GM19372 (cell line): Measurements from ENCODE around the gene POU3F1.

Source experiments
- ATAC-seq: cut with Tn5 transposase; IDR thresholded peaks from one replicate; pipeline ENCODE4 v1.9.1; 2021; ENCODE audit warnings: mild to moderate bottlenecking, low read depth, moderate library complexity; ENCODE audit not compliant: unreplicated experiment

The POU3F1 gene

DNA sequence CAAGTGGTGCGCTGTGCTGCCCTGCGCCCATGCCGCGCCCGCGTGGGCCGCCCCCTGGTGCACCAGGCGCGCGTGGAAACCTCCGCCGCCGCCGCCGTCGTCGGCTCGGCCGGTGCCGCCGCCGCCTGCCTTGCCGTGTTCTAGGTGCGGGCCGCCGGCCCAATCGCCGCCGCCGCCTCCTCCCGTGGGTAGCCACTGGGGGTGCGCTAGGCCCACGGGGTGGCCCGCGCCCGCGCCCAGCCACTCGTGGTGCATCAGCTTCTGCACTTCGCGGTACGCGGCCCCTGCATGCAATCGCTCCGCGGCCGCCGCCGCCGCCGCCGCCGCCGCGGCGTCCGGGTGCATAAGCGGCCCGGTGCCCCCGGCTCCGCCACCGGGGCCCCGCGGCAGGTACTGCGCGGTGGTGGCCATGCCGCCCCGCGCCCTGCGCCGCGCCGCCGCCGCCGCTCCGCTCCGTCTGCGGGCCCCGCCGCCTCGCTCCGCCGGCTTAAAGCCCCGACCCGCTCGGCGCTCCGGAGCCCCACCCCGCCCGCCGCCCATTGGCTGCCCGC is at the start of gene POU3F1:
Gene POU3F1, minus strand, starts transcription at position 461 of the 551 bp plus-strand sequence. Its CDS starts 50 bp downstream, at position 411.
- no peak for ATAC-seq

DNA sequence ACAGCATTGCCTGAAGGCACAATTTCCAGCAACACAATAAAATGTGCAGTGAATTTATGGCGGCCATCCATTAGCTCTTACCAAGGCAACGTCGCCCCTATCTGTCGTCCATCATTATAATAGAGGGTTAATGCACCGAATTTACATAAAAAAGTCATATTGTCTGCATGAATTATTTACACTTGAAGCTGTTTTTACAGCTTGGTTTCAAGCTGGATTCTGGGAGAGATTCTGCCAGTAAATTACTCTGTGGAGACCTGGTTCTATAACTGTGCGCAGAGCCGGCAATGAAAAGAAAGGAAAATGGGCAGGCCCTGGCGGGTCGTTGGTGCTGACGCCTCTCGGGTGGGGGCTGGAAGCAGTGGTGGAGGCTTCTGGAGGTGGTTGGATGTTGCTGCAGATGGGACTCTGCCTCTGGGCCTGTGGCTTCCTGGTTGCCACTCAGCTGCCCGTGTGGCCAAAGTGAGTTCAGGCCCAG is 48.9 kb upstream of the POU3F1 start:
- no peak for ATAC-seq

DNA sequence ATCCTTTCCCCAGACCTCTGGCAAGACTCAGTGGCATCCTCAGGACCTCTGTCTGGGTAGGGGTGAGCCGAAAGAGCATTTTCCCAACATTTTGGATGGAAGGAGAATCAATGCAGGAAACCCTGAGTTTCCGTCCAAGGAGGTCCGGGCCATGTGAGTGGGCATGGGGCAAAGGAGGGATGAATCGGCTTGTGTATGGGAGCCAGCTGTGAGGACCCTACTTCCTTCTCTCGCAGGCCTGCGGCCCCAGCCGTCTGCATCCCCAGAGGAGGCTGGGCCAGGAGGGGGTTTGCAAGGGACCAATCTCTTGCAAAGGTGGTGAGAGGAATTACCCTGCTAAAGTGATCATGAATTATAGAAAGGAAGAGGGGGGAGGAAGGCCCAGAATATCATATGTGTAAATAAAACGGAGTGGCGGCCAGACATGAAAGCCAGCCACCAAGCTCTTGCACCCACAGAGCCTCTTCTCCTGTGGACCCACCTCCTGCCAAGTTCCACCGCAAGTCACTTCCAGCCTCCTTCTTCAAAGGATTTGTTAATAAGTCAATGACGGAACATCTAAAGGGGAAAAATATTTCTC is 48.2 kb upstream of the POU3F1 start:
- ATAC-seq, result no peak

DNA sequence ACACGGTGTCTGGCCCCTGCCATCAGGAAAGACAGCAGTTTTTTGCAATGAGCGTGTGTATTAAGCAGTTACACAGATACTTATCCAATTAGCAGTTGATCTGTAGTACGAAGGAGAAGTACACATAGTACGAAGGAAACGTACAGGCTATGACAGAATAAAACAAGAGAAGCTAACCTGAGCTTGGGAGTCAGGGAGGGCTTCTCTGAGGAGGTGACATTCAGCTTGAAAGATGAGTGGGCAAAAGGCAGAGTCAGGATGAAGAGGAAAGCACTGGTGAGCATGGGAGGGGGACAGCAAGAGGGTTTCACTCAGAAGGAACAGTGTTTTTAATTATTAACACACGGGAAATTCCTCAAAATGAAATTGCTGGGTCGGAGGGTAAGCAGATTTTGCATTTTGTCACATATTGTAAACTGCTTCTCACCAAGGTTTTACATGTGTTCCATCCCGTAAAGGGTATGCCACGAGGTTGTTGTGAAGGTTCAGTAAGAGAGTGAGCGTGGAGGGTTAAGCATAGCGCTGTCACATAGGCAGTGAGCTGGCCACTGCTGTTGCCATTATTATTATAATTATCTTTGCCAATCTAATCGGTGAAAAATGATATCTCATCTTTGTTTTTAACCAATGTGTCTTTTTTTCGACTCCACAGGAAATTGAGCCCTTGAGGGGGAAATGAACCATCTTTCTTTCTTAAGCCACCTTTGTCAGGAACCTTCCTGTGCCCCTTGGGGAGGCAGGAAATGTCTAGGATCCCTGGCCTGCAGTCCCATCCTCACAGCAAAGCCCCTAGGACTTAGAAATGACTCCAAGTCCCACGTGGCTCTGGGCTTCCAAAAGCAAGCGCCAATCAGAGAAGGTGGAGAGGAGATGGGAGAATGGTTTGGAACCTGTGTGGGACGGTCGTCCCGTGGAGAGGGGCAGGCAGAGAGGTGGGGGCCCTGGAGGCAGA is 47.3 kb upstream of the POU3F1 start:
- no peak for ATAC-seq

DNA sequence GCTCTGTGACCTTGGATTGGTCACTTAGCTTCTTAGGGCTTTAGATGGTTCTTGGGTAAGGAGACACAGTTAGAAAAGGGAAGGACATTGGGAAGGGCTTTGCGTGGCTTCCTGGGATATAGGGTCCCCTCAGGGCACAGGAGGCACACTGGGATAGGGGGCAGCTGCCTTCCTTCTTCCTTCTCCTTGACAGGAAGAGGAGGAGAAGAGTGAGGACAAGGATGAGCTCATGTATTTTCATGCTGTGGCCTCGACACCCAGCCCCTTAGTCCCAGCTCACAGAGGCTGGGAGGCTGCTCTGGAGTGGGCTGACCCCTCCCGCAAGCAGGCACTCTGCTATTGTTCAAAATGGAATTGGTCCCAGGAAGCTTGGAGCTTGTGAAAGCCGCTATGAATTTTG is 45.7 kb upstream of the POU3F1 start:
- no peak for ATAC-seq

DNA sequence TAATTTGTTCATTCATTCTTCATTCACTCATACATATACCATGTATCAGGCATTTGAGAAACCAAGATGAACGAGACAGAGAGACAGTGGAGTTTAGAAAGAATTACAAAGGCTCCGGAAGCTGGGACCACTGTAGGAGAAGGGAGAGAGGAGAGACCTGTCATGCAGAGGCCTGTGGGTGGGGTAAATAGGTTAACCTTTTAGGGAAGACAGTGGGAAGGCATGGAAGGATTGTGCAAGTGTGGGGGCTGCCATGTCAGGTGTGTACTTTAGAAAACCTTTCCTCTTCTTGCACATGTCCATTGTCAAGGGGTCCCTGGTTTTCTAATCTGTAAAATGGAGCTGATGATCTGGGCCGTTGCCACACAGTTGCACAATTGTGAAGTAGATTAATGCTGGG is 44.2 kb upstream of the POU3F1 start:
- no peak for ATAC-seq

DNA sequence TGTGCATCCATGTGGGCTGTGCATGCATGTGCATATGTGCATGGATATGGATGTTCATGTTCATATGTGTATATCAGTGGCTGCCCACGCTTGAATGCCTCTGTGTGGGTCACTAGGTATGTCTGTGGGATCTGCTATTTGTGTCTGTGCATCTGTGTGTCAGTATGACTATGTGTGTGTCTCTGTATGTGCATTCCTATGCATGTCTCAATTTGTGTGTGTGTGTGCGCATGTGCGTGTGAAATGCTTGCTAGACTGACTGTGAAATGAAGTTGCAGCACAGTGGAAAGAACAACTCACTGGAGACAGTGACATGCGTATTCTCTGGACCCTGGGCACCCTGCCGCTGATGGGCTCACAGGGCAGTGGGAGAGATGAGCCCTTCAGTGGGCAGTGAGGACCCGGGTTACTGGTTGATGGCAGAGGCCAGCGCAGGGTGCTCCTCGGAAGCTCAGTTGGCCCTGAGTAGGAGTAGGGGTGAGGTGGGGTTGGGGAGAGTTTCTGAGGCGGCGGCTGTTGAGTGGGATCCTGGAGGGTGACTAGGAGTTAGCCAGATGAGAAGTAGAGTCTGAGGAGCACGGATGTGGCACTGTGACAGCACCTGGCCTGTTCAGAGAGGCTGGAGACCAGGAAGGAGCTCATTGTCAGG is 43.2 kb upstream of the POU3F1 start:
- no peak for ATAC-seq

DNA sequence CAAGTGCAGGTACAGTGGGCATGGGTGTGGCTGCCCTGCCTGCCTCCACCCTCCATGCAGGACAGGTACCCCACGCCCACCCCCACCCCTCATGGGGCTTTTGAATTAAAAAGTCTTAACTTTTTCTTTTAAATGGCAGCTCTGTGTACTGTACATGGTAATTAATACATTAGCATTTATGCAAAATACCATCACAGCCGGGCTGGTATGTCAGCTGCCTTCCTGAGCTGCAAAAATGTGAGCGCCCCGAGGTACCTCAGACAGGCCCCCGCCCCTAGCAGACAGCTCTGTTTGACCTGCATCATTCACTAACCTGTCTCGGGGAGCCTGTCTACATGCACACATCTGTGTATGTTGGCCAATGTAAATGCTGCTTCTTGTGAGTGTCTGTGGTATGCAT is 42.2 kb upstream of the POU3F1 start:
- ATAC-seq, result no peak

DNA sequence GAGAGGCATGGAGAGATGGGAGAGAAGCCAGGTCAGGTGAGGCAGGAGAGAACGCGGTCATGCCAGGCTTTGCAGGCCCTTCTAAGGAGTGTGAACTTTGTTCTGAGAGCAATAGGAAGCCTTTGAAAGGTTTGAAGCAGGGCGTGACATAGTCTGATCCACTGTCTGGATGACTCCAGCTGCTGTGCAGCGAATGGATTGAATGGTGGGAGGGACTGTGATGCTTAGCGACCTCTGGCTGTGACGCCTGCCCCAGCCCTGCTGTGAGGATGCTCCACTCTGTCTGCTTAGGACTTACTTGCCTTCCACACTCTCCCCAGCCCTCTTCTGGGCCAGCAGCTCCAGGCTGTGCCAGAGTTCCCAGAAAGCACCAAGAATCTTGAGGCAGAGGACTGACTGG is 41.8 kb upstream of the POU3F1 start:
- ATAC-seq, result no peak

DNA sequence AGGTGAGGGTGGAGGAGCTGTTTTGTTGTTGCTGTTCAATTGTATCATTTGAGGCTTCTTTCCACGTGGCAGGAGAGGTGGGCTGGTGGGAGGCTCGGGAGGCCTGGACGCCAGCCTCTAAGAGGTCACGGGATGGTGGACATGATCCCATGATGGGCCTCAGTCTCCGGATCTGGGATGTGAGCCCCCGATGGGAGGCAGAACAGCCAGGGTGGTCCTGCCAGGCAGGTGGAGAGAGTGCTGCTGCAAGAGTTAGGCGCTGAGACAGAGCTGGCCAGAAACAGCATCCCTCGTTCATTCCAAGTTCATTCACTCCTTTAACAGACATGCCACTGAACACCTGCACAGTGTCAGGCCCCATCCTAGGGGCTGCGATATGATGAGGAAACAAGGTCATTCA is 41.1 kb upstream of the POU3F1 start:
- no peak for ATAC-seq

DNA sequence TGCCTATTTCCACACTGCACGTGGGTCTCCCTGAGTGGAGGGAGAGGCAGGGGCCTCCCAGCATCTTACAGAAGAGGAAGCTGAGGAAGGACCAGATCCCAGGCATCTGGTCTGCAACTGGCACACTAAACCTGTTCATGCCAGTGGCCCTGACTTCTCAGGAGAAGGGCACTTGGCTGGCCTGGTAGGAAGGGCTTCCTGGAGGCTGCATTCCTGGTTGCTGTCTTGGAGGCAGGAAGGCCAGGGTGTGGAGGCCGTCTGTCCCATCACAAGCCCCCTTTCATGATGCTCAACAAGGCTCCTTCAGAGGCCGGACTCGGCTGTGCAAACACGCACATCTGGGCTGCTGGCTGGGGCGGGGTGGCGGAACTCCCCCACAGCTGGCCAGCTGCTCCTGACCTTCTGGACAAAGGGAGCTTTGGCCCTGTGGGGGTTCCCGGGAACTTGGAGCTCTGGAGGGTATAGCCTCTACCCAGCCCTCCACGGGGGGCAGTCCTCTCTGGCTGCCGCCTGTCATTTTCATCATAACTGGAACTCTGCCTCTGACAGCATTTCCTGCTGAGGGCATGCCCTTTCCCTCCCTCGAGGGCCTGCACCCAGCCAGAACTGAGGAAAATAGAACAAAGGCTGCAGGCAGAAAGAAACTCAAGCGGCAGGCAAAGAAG is 39.2 kb upstream of the POU3F1 start:
- no peak for ATAC-seq

DNA sequence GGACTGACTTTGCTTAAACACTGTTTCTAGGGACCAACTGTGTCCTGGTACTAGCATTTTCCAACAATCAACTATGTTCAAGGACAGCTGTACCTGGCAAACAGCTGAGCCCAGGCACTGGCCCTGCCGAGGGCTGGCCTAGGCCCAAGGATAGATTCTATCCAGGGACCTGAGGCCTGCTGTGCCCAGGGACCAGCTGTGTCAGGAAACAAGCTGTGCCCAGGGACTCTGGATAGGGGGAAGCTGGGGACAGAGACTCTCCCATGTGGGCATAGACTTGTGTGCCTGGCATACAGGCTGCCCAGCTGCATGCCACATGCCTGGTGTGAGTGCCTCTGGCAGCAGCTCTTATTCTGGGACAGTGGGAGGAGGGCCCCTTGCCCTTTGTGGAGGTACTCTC is 38.1 kb upstream of the POU3F1 start:
- ATAC-seq, result no peak

DNA sequence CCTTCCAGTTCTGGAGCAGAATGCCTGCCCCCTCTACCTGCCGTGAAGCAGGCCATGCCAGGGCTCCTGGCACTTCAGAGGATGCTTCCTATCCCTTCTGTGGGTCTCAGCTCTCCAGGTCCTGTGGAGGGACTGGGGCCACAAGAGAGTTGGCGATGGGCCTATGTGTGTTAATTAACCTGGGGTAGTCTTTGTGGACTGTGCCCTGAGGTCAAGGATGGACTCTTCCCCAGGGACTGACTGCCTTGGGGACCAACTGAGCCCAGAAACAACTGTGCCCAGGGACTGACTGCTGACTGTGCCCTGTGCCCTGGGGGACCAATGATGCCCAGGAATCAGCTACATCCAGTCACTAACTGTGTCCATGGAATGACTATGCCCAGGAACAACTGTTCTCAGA is 37.5 kb upstream of the POU3F1 start:
- no peak for ATAC-seq

DNA sequence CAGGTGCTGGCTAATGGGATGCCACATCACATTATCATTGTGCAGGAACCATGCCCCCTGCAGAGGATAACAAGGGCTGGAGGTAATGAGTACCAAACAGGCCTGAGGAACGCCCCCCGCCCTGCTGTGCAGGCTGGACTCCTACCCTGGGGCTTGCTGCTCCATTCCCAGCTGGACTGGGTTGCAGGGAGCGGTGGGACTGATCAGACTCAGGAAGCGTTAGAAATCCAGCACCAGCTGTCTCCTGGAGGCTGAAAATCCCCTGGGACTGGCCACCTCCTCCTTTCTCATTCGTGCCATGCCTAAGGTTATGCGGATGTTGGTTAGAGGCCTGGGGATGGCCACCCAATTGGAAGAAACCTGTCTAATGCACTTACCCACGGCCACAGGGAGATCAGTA is 36.9 kb upstream of the POU3F1 start:
- no peak for ATAC-seq

DNA sequence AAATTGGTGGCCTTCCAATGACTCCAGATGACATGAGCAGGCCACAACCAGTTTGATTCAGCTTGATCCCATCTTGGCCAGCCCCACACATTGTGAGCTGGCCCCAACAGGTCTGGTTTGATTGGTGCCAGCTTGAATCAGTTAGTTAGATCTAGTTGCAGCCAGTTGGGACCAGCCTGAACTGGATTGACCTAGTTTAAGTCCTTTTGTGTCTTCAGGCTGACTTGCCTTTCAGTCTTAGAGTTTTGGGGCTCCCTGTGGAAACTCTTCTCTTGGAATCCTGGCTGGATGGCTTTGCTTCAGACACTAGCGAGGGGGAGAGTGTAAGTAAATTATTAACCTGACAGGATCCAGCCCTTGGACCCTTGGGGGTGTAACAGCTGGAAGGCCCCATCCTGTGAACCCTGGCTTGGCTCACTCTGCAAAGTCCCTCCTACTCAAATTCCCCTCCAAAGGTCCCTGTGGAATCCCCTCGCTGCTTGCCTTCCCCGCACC is 36.2 kb upstream of the POU3F1 start:
- ATAC-seq, result no peak

DNA sequence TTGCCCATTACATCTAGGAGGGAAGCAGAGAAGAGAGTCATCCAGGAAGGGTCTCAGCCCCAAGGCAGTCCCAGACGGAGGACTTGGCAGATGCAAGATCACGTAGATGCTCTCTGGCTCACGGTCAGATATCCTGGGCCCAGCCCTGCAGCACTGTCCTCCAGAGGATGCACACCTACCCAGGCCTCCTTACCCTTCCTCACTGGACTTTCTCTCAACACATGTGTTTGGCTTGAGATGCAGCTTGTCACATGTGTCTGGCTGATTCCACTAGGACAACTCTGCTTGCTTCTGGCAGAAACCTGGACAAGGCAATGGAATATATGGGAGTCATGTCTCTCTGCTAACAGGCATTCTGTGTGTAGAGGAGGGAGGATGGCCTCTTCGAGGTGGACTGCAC is 32.4 kb upstream of the POU3F1 start:
- no peak for ATAC-seq

DNA sequence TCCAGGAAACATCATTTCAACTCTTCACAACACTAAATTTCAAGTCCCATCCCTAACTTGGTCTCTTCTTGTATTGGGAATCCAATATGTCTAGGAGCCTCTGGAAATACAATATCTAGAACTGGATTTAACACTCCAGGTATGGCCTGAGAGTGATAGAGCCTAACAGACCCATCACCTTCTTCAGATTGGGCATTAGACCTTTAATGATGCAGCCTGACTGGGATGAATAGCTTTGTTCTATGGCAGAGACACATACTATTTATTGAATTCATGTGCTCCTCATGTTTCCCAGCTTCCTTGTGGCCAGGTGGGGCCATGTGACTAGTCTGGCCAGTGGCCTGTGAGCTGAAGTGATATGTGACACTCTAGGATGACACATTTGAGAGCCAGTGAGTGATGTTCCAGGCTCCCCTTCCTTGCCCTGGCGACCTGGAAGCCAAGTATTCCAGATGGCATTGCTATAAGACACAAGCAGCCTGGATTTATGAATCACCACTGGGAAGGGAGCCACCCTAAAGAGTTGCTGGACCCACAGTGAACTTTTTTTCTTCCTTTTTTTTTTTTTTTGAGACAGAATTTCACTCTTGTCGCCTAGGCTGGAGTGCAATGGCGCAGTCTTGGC is 31.0 kb upstream of the POU3F1 start:
- ATAC-seq, result no peak

DNA sequence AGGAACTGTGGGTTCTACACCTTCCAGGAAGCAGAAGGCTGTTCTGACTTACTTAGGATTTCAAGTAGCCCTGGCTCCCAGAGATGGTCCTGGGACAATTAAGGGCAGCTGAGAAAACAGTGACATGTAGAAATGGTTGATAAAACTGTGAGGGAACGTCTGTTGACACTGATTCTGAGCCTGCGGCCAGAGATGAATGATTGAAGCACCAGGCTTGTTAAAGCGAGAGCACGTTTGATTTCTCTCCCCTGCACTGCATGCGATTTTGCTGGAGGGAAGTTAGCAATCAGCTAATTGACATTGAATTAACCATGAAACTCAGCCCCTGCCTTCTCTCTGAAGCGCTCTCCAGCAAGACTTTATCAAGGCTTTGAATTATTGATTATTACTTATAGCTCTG is 29.9 kb upstream of the POU3F1 start:
- no peak for ATAC-seq

DNA sequence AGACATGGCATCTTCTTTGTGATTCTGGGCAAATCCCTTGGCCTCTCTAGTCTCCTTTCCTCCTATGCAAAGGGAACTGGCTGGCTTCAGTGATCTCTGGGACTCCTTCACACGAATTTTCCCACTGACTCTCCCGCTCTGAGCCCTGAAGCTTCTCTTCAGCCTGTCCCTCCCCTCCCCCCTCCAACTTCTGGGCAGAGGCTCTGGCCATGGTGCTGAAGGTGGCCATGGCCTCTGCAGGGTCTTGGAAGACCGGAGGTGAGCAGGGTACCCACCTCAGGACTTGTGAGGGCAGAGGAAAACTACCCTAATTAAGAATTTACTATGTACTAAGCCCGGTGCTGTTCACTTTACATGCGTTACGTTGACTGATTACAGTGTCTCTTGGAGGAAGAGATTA is 29.4 kb upstream of the POU3F1 start:
- ATAC-seq, result no peak

DNA sequence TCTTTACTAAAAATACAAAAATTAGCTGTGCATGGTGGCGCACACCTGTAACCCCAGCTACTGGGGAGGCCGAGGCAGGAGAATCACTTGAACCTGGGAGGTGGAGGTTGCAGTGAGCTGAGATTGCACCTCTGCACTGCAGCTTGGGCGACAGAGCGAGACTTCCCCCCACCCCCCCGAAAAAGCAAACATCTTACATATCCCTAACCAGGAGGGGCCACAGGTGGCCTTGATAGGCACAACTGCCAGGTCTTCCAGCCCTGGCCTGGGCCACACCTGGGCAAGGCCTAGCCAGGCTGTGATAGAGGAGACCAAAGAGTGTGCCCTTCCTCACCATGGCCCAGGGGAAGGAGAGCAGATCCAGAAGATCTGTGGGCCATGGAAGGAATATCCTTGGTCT is 28.6 kb upstream of the POU3F1 start:
- ATAC-seq, result no peak
